Testis (tissue), 3 donors: ENCODE measurements around the gene ICAM4. TPM values are rescaled to one million over a fixed set of nuclear protein-coding genes. Genes with fewer than 3 reads are reported as not detected.

Source experiments
- DNase-seq: peaks from one replicate; pipeline ENCODE4 v3.0.0-alpha.2; 2019
- H3K27ac ChIP-seq, 2 donors: fragments of 200-600 bp; sonication (generic); one replicate each; pipeline ENCODE4 v1.5.1; 2019
- H3K27me3 ChIP-seq: fragments of 200-600 bp; sonication (generic); one replicate; pipeline ENCODE4 v1.5.1; 2019
- H3K36me3 ChIP-seq: fragments of 200-600 bp; sonication (generic); one replicate; pipeline ENCODE4 v1.5.1; 2017; ENCODE audit warnings: low read depth; ENCODE audit errors: missing control alignments
- H3K4me1 ChIP-seq: fragments of 200-600 bp; sonication (generic); one replicate; pipeline ENCODE4 v1.5.1; 2019
- H3K4me3 ChIP-seq, 2 donors: fragments of 200-600 bp; sonication (generic); one replicate each; pipeline ENCODE4 v1.5.1; 2017 to 2019
- H3K9me3 ChIP-seq: fragments of 200-600 bp; sonication (generic); one replicate; pipeline ENCODE4 v1.5.1; 2017
- POLR2A ChIP-seq: fragments of 450-650 bp; IDR thresholded peaks from one replicate; pipeline ENCODE4 v1.6.1; 2017; ENCODE audit warnings: antibody characterized with exemption, mild to moderate bottlenecking, moderate library complexity
- WGBS, 2 donors: methylation state at CpG; one replicate each; pipeline ENCODE4 v1.1.5; 2018; 5-methylcytosine and 5-hydroxymethylcytosine counted together
- intact Hi-C: fragments of 100-400 bp; cut with DNase I; formaldehyde crosslinking; loops from one replicate; pipeline ENCODE4 v1.15.1; 2023; ENCODE audit warnings: low total_unique reads
- polyA plus RNA-seq: library from polyadenylated mRNA; stranded (reverse); fragments of 350-450 nt; fragmentation: Illumina TruSeq; extraction: RNeasy Lipid Tissue Mini Kit (QIAGEN cat#74804); gene quantifications from one replicate; pipeline ENCODE4 v1.2.3, GENCODE V29; 2014; ENCODE audit warnings: low read depth, low replicate concordance; ENCODE audit not compliant: insufficient read depth
- total RNA-seq, 2 donors: library from RNA; depleted of rRNA; stranded (reverse); fragments of >200 nt; gene quantifications; one replicate each; pipeline ENCODE4 v1.2.3, GENCODE V29; 2016
- TF ChIP-seq, protein P1 (sequence below), 3 experiments: fragments of 450-650 bp in 2 of 3; fragments of 200-600 bp in 1 of 3; sonication (generic) in 1 of 3; IDR thresholded peaks; one replicate each; pipeline ENCODE4 v1.5.1; 2016 to 2019; ENCODE audit warnings: antibody characterized with exemption in 3 of 3, mild to moderate bottlenecking in 2 of 3, moderate library complexity in 1 of 3

Gene ICAM4
- total and polyA plus RNA-seq, 3 donors from 2014 or later = 0.25 to 0.47 (median 0.28) TPM

DNA sequence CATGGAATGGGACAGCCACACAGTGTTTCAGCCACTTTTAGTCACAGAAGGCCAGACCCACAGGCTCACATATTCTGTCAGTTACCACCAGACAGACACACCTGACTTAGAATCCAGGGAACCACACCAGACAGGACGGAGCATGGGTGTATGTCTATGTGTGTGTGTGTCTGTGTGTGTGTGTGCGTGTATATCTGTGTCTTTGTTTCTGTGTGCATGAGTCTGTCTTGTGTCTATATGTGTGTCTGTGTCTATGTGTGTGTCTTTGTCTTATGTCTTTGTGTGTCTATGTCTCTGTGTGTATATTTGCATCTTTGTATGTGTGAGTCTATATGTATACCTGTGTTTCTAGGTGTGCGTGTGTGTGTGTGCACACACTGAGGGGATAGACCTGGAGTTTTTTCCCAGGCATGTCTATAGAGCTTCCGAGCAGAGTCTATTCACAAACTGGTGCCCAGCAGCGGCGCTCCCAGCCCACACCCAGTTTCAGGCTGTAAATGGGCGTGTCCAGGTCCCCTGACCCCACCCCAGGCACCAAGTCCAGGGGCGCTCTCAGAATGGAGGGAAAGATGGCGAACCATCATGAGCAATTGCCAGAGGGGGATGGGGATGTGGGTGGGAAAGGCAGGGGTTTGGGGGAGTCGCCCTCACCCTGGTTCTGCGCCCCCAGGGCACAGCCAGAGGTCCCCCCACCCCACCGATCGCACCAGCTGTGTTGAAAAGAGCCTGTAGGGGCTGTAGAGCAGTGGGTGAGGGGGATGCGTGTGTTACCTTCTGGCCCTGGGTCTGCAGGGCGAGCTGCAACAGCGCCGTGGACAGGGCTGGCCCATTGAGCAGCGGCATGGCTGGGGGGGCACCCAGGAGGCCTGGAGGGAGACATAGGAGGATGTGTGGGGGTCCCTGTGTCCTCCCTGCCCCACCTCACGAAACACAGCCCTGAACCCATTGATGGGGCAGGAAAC lies 35.4 kb downstream of the ICAM4 start:
- intact Hi-C loops = no loop called here

DNA sequence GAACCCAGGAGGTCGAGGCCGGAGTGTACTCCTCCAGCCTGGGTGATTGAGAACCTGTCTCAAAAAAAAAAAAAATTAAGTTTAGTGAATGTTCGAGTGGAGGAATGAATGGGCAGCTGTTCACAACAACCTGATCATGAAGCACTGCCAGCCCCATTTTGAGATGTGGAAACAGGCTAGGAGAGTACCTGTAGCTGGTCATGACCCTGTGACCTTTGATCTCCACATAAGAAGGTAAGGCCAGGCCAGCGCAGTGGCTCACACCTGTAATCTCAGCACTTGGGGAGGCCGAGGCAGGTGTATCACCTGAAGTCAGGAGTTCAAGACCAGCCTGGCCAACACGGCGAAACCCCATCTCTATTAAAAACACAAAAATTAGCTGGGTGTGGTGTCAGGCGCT lies 39.0 kb downstream of the ICAM4 start:
- Histone ChIP-seq H3K9me3 (no peaks in the 10 kb centered on the region), H3K27me3 (no peaks in the 10 kb centered on the region), H3K27ac (no peak overlapping the region), H3K36me3 (no peaks in the 10 kb centered on the region), H3K4me3 (no peak overlapping the region), H3K4me1 (no peaks in the 10 kb centered on the region)
- no peak for TF ChIP-seq POLR2A
- TF ChIP-seq, protein P1, sequence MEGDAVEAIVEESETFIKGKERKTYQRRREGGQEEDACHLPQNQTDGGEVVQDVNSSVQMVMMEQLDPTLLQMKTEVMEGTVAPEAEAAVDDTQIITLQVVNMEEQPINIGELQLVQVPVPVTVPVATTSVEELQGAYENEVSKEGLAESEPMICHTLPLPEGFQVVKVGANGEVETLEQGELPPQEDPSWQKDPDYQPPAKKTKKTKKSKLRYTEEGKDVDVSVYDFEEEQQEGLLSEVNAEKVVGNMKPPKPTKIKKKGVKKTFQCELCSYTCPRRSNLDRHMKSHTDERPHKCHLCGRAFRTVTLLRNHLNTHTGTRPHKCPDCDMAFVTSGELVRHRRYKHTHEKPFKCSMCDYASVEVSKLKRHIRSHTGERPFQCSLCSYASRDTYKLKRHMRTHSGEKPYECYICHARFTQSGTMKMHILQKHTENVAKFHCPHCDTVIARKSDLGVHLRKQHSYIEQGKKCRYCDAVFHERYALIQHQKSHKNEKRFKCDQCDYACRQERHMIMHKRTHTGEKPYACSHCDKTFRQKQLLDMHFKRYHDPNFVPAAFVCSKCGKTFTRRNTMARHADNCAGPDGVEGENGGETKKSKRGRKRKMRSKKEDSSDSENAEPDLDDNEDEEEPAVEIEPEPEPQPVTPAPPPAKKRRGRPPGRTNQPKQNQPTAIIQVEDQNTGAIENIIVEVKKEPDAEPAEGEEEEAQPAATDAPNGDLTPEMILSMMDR (IDR thresholded peaks at IDR 0.05) = no peak
- WGBS, 2 donors = 83 to 87% methylated on average over 8 of the region's 8 CpGs
- no peak for DNase-seq
- intact Hi-C loops = no loop called here

More for the DNA sequence above, 35.4 kb downstream of the ICAM4 start:
- H3K4me3 ChIP-seq = no peak overlapping the region
- no peaks in the 10 kb centered on the region for H3K9me3 ChIP-seq
- TF ChIP-seq, protein P1 (IDR thresholded peaks at IDR 0.05) = no peak
- no peak for TF ChIP-seq POLR2A
- H3K27me3 ChIP-seq = no peaks in the 10 kb centered on the region
- no peaks in the 10 kb centered on the region for H3K36me3 ChIP-seq
- DNase-seq = no peak
- no peak overlapping the region for H3K27ac ChIP-seq
- no peaks in the 10 kb centered on the region for H3K4me1 ChIP-seq
- 90 to 92% methylated on average over 8 to 19 of the region's 19 CpGs for WGBS, 2 donors

DNA sequence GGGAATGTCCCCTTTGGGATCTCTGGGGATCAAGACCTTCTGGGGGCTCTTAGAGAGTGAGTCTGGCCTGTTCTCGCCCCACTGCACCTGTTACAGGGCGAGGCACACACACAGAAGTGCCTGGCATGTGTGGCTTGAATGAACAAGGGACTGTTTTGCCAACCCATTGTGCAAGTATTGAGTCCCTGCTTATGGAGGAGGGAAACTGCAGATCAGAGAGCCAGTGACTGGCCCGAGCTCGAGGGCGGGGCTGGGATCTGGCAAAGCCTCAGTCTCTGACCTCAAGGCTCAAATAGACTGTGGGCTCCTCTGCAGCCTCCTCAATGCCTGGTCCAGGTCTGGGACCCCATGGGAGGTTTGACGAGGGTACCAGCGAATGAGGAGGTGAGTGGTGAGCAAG lies 41.0 kb downstream of the ICAM4 start:
- no peak for DNase-seq
- 92 to 93% methylated on average over 3 to 7 of the region's 7 CpGs for WGBS, 2 donors
- no peak overlapping the region for H3K27ac ChIP-seq
- no peaks in the 10 kb centered on the region for H3K9me3 ChIP-seq
- no peak overlapping the region for H3K4me3 ChIP-seq
- no peaks in the 10 kb centered on the region for H3K36me3 ChIP-seq
- TF ChIP-seq POLR2A = no peak
- TF ChIP-seq, protein P1 (IDR thresholded peaks at IDR 0.05) = no peak
- no peaks in the 10 kb centered on the region for H3K27me3 ChIP-seq
- peaks cover 11% of the 10 kb centered on the region for H3K4me1 ChIP-seq
- intact Hi-C loops = no loop called here

DNA sequence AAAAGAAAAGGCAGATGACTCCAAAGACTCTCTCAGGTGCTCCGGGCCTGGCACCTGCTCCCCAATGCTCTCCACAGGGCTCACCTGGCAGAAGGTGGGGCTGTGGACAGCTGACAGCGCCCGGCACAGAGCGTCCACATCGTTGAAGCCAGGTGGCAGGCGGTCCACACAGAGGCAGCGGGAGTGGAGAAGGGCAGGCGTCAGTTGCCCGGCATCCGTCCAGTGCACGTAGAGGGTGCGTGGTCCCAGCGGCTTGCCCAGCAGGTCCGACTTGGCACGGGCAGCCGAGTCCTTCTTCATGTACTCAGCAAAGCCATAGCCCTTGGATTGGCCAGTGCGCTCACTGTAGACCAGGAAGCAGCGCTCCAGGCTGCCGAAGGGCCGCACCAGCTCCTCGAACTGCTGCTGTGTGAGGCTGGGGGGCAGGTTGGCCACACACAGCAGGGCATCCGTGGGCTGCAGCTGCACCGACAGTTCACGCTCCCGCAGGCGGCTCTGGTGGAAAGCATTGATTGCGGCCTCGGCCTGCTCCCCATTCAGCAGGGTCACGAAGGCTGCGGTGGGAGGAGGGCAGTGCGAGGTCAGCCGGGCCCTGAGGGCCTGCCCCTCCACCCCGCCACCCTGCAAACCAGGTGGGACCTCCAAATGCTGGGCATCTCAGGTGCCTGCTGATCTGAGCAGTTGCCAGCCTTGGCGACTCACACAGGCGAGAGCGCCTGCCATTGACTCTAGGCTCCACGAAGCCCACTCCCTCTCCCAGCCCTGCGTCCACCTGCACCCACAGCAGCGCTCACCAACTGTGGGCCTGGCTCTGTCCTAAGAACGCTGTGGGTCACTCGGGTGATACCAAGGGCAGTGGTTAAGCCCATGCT lies 42.0 kb downstream of the ICAM4 start:
- Histone ChIP-seq H3K36me3 (no peaks in the 10 kb centered on the region), H3K27ac (no peak overlapping the region), H3K9me3 (no peaks in the 10 kb centered on the region), H3K4me1 (peaks cover 12% of the 10 kb centered on the region), H3K4me3 (no peak overlapping the region), H3K27me3 (no peaks in the 10 kb centered on the region)
- no peak for DNase-seq
- 93% methylated on average over 21 to 41 of the region's 41 CpGs for WGBS, 2 donors
- intact Hi-C loops = no loop called here
- TF ChIP-seq, protein P1 (IDR thresholded peaks at IDR 0.05) = no peak
- no peak for TF ChIP-seq POLR2A
